Mucosa of rectum (tissue), 2 donors: ENCODE data around the gene CATSPERZ.

Experiments used
- H3K27ac ChIP-seq, 2 donors: one replicate each; pipeline ENCODE4 v1.7.0; 2013; ENCODE audit warnings: inconsistent platforms in 2 of 2, low read depth in 2 of 2, low read length in 2 of 2
- H3K27me3 ChIP-seq, 2 donors: one replicate each; pipeline ENCODE4 v1.7.0; 2013; ENCODE audit warnings: low read length in 2 of 2; ENCODE audit not compliant: control insufficient read depth in 2 of 2, insufficient read depth in 2 of 2
- H3K36me3 ChIP-seq, 2 donors: one replicate each; pipeline ENCODE4 v1.7.0; 2013; ENCODE audit warnings: low read length in 2 of 2; ENCODE audit not compliant: control insufficient read depth in 2 of 2, insufficient read depth in 2 of 2
- H3K4me1 ChIP-seq, 2 donors: one replicate each; pipeline ENCODE4 v1.7.0; 2013; ENCODE audit warnings: low read length in 2 of 2, mild to moderate bottlenecking in 1 of 2; ENCODE audit not compliant: control insufficient read depth in 2 of 2, insufficient read depth in 2 of 2
- H3K4me3 ChIP-seq, 2 donors: one replicate each; pipeline ENCODE4 v1.7.0; 2013; ENCODE audit warnings: low read length in 2 of 2
- H3K9ac ChIP-seq, 2 donors: one replicate each; pipeline ENCODE4 v1.7.0; 2013; ENCODE audit warnings: low read length in 2 of 2, low read depth in 1 of 2, mild to moderate bottlenecking in 1 of 2
- H3K9me3 ChIP-seq, 2 donors: one replicate each; pipeline ENCODE4 v1.7.0; 2013; ENCODE audit warnings: low read length in 2 of 2; ENCODE audit not compliant: control insufficient read depth in 2 of 2
- donor health status: healthy.
- donor health status: Normal muscosa, but diverticular disease.

Gene CATSPERZ, protein sequence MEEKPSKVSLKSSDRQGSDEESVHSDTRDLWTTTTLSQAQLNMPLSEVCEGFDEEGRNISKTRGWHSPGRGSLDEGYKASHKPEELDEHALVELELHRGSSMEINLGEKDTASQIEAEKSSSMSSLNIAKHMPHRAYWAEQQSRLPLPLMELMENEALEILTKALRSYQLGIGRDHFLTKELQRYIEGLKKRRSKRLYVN

GRCh38 chr11:64299847-64300648, at the start of gene CATSPERZ:
CATSPERZ (plus strand) TSS chr11:64300358; CDS start chr11:64300411, 53 bp downstream.
- H3K9me3 ChIP-seq, result no peaks in the 10 kb centered on the region
- peaks cover 20 to 28% of the 10 kb centered on the region in 2 donors for H3K4me1 ChIP-seq
- H3K27ac ChIP-seq, result no peak within 1 kb of the TSS
- H3K27me3 ChIP-seq, result peaks cover 41 to 53% of the 10 kb centered on the region in 2 donors
- H3K4me3 ChIP-seq, result peak within 1 kb of the TSS; percentile 35 to 63
- H3K9ac ChIP-seq, result peak within 1 kb of the TSS in 1 of 2 donors; percentile 33
- no peaks in the 10 kb centered on the region for H3K36me3 ChIP-seq

DNA sequence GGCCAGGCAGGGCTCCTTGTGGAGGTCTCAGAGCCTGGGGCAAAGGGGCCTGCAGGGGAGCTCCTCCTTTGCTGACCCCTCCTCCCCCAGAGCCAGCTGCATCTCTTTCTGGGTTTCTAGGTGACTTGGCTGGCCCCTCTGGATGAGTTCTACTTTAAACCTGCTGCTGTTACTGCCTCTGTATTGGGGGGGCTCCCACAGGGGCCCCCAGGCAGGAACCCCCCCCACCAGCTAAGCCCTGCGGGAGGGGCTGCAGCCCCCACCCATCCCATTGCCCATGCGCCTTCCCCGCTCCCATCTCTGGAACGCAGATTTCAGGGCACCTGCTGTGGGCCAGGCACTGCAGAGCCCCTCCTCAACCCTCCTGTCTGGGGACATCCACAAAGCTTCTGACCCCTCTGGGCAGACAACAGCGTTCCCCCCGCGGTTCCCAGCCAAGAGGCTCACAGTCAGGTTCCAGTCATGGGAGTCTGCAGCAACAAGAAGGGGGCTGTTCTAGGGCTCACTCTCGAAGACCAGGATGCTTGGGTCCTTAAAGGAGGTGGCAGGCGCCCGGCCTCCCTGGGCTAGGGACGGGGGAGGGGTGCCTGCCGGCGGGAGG, 49.6 kb upstream of the CATSPERZ start:
- Histone ChIP-seq H3K4me3 (peak overlapping the region; percentile 73), H3K27ac (no peak overlapping the region), H3K27me3 (no peaks in the 10 kb centered on the region), H3K36me3 (peaks cover 11% of the 10 kb centered on the region in 2 donors), H3K4me1 (peaks cover 35 to 36% of the 10 kb centered on the region in 2 donors), H3K9me3 (no peaks in the 10 kb centered on the region), H3K9ac (peak overlapping the region in 1 of 2 donors; percentile 76)

GRCh38 chr11:64251016-64251752, 49.0 kb upstream of the CATSPERZ start, which contains the start of gene PLCB3:
PLCB3 (plus strand) TSS chr11:64251530; CDS start chr11:64251650, 120 bp downstream.
- Histone ChIP-seq H3K4me3 (peak within 1 kb of the TSS; percentile 81 to 85), H3K4me1 (peaks cover 30% of the 10 kb centered on the region in 2 donors), H3K36me3 (peaks cover 17% of the 10 kb centered on the region in 2 donors), H3K9ac (peak within 1 kb of the TSS; percentile 84 to 93), H3K27me3 (no peaks in the 10 kb centered on the region), H3K9me3 (no peaks in the 10 kb centered on the region), H3K27ac (peak within 1 kb of the TSS; percentile 85 to 86)

DNA sequence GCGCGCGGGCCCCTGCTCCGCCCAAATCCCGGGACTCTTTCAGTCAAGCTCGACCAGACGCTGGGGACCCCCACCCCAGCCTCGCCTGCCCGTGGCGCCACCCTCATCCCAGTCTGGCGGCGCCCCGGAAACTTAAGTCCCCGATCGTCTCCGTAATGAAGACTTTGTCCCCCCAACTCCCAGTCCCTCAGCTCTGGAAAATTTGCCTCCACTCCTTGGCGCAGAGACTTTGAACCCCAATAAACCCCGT, 48.5 kb upstream of the CATSPERZ start:
- Histone ChIP-seq H3K9me3 (no peaks in the 10 kb centered on the region), H3K27me3 (no peaks in the 10 kb centered on the region), H3K36me3 (peaks cover 22% of the 10 kb centered on the region in 2 donors), H3K27ac (peak overlapping the region; percentile 85 to 86), H3K4me1 (peaks cover 30% of the 10 kb centered on the region in 2 donors), H3K9ac (peak overlapping the region; percentile 84 to 93), H3K4me3 (peak overlapping the region; percentile 81 to 85)

GRCh38 chr11:64252003-64252872, 47.9 kb upstream of the CATSPERZ start:
- H3K4me3 ChIP-seq, result peak overlapping the region; percentile 81 to 85
- H3K4me1 ChIP-seq, result peaks cover 26 to 30% of the 10 kb centered on the region in 2 donors
- H3K27ac ChIP-seq, result peak overlapping the region; percentile 85 to 86
- H3K36me3 ChIP-seq, result peaks cover 22 to 23% of the 10 kb centered on the region in 2 donors
- no peaks in the 10 kb centered on the region for H3K9me3 ChIP-seq
- H3K27me3 ChIP-seq, result no peaks in the 10 kb centered on the region
- peak overlapping the region; percentile 84 to 93 for H3K9ac ChIP-seq

GRCh38 chr11:64253043-64253442, 47.1 kb upstream of the CATSPERZ start:
- Histone ChIP-seq H3K27ac (peak overlapping the region in 1 of 2 donors; percentile 85), H3K27me3 (no peaks in the 10 kb centered on the region), H3K4me1 (peaks cover 20 to 25% of the 10 kb centered on the region in 2 donors), H3K9ac (peak overlapping the region in 1 of 2 donors; percentile 57), H3K4me3 (peak overlapping the region; percentile 37 to 81), H3K9me3 (no peaks in the 10 kb centered on the region), H3K36me3 (peaks cover 22 to 27% of the 10 kb centered on the region in 2 donors)

- Histone ChIP-seq H3K9me3 (no peaks in the 10 kb centered on the region), H3K27ac (no peak overlapping the region), H3K36me3 (peaks cover 22 to 32% of the 10 kb centered on the region in 2 donors), H3K4me1 (peaks cover 20 to 23% of the 10 kb centered on the region in 2 donors), H3K4me3 (peak overlapping the region in 1 of 2 donors; percentile 37), H3K27me3 (no peaks in the 10 kb centered on the region), H3K9ac (peak overlapping the region in 1 of 2 donors; percentile 57)
Measured at GRCh38 chr11:64253481-64253880, 46.7 kb upstream of the CATSPERZ start.

DNA sequence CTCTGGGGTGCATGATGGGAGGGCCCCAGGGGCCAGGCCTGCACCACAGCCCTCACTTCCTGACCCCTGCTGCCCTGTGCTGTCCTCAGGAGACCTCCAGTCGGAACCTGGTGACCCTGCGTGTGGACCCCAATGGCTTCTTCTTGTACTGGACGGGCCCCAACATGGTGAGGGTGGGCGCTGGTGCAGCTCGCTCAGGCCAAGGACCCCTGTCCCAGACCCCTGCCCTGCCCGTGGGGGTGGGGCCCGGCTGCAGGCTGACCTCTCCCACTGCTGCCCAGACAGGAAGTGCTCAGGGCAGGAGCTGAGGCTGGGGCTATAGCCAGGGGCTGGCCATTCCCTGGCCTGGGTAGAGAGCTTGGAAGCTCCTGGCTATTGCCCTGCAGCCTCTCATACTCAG, 45.8 kb upstream of the CATSPERZ start:
- no peaks in the 10 kb centered on the region for H3K27me3 ChIP-seq
- H3K9me3 ChIP-seq, result no peaks in the 10 kb centered on the region
- no peak overlapping the region for H3K27ac ChIP-seq
- peaks cover 20 to 23% of the 10 kb centered on the region in 2 donors for H3K4me1 ChIP-seq
- no peak overlapping the region for H3K4me3 ChIP-seq
- H3K36me3 ChIP-seq, result peaks cover 28 to 37% of the 10 kb centered on the region in 2 donors
- H3K9ac ChIP-seq, result no peak overlapping the region
